MM.1S (cell line): ENCODE results near the gene OLFM3.

Source experiments
- DNase-seq: peaks from one replicate; pipeline ENCODE4 v3.0.0-alpha.2; 2015
- H2AFZ ChIP-seq: fragments of 300-600 bp; sonication (generic); 2 replicates; pipeline ENCODE4 v1.6.0; 2016; ENCODE audit warnings: antibody characterized with exemption, low read length
- H3F3A ChIP-seq: fragments of 300-600 bp; sonication (generic); 2 replicates; pipeline ENCODE4 v1.6.1; 2016; ENCODE audit warnings: mild to moderate bottlenecking, antibody characterized with exemption, low read length, moderate library complexity, mixed read lengths; ENCODE audit not compliant: insufficient read depth
- H3K27ac ChIP-seq: fragments of 300-600 bp; sonication (generic); 2 replicates; pipeline ENCODE4 v1.5.1; 2016; ENCODE audit warnings: mild to moderate bottlenecking, low read length
- H3K27me3 ChIP-seq: fragments of 300-600 bp; sonication (generic); replicated peaks from 2 replicates; pipeline ENCODE4 v1.6.0; 2016; ENCODE audit warnings: low read length; ENCODE audit not compliant: insufficient read depth
- H3K36me3 ChIP-seq: fragments of 300-600 bp; sonication (generic); replicated peaks from 2 replicates; pipeline ENCODE4 v1.6.1; 2016; ENCODE audit warnings: mild to moderate bottlenecking, low read length, mixed read lengths; ENCODE audit not compliant: insufficient read depth
- H3K4me1 ChIP-seq: fragments of 300-600 bp; sonication (generic); 2 replicates; pipeline ENCODE4 v1.6.1; 2016; ENCODE audit warnings: low read length, mixed read lengths
- H3K4me2 ChIP-seq: fragments of 300-600 bp; sonication (generic); 2 replicates; pipeline ENCODE4 v1.6.0; 2016; ENCODE audit warnings: low read depth, low read length
- H3K4me3 ChIP-seq: fragments of 300-600 bp; sonication (generic); 2 replicates; pipeline ENCODE4 v1.5.1; 2016; ENCODE audit warnings: low read length, mixed read lengths
- H3K79me2 ChIP-seq: fragments of 300-600 bp; sonication (generic); 2 replicates; pipeline ENCODE4 v1.6.1; 2016; ENCODE audit warnings: mixed run types, low read length, mixed read lengths
- H3K9ac ChIP-seq: fragments of 300-600 bp; sonication (generic); 2 replicates; pipeline ENCODE4 v1.6.1; 2016; ENCODE audit warnings: low read length, mixed read lengths
- H3K9me2 ChIP-seq: fragments of 300-600 bp; sonication (generic); replicated peaks from 2 replicates; pipeline ENCODE4 v1.6.1; 2016; ENCODE audit warnings: mild to moderate bottlenecking, low read length, mixed read lengths; ENCODE audit not compliant: insufficient read depth
- H3K9me3 ChIP-seq: fragments of 300-600 bp; sonication (generic); replicated peaks from 2 replicates; pipeline ENCODE4 v1.6.1; 2016; ENCODE audit warnings: mild to moderate bottlenecking, low read length, mixed read lengths; ENCODE audit not compliant: insufficient read depth
- H4K20me1 ChIP-seq: fragments of 300-600 bp; sonication (generic); 2 replicates; pipeline ENCODE4 v1.6.1; 2016; ENCODE audit warnings: mild to moderate bottlenecking, low read length, moderate library complexity, mixed read lengths; ENCODE audit not compliant: insufficient read depth
- EZH2 ChIP-seq: fragments of 300-600 bp; sonication (generic); optimal IDR thresholded peaks from 2 replicates; pipeline ENCODE3; 2017; ENCODE audit warnings: low read depth, mild to moderate bottlenecking, antibody characterized with exemption, low read length, mixed read lengths
- EZH2phosphoT487 ChIP-seq: fragments of 300-600 bp; sonication (generic); IDR thresholded peaks from 2 replicates; pipeline ENCODE4 v1.6.1; 2018; ENCODE audit warnings: antibody characterized with exemption, low read length
- TF ChIP-seq, protein P1 (sequence below): fragments of 300-600 bp; sonication (generic); IDR thresholded peaks from 2 replicates; pipeline ENCODE4 v1.5.1; 2016; ENCODE audit warnings: antibody characterized with exemption, low read length, mixed read lengths

OLFM3 gene

DNA sequence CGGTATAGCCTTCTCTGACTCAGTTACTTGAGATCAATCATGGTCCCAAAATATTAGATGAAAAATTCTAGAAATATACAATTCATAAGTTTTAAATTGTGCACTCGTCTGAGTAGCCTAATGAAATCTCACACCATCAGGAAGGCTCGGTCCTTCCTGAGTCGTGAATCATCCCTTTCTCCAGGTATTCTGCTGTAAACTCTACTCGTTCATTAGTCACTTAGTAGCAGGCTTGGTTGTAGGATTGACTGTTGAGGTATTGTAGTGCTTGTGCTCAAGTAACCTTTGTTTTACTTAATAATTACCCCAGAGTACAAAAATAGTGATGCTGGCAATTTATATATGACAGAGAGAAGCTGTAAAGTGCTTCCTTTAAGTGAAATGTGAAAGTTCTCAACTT, 238.7 kb downstream of the OLFM3 start:
- TF ChIP-seq, protein P1, sequence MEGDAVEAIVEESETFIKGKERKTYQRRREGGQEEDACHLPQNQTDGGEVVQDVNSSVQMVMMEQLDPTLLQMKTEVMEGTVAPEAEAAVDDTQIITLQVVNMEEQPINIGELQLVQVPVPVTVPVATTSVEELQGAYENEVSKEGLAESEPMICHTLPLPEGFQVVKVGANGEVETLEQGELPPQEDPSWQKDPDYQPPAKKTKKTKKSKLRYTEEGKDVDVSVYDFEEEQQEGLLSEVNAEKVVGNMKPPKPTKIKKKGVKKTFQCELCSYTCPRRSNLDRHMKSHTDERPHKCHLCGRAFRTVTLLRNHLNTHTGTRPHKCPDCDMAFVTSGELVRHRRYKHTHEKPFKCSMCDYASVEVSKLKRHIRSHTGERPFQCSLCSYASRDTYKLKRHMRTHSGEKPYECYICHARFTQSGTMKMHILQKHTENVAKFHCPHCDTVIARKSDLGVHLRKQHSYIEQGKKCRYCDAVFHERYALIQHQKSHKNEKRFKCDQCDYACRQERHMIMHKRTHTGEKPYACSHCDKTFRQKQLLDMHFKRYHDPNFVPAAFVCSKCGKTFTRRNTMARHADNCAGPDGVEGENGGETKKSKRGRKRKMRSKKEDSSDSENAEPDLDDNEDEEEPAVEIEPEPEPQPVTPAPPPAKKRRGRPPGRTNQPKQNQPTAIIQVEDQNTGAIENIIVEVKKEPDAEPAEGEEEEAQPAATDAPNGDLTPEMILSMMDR: no peak
- TF ChIP-seq EZH2phosphoT487 (no peak), EZH2 (no peak)
- no peak overlapping the region for H3K4me2 ChIP-seq
- H3K9ac ChIP-seq: no peak overlapping the region
- no peak overlapping the region for H3K27ac ChIP-seq
- DNase-seq: no peak
- no peaks in the 10 kb centered on the region for H3K4me1 ChIP-seq
- H3K36me3 ChIP-seq: no peaks in the 10 kb centered on the region
- H2AFZ ChIP-seq: no peak overlapping the region
- no peaks in the 10 kb centered on the region for H4K20me1 ChIP-seq
- H3K9me2 ChIP-seq: no peaks in the 10 kb centered on the region
- H3F3A ChIP-seq: no peaks in the 10 kb centered on the region
- no peak overlapping the region for H3K4me3 ChIP-seq
- H3K79me2 ChIP-seq: no peaks in the 10 kb centered on the region
- no peaks in the 10 kb centered on the region for H3K9me3 ChIP-seq
- H3K27me3 ChIP-seq: no peaks in the 10 kb centered on the region

DNA sequence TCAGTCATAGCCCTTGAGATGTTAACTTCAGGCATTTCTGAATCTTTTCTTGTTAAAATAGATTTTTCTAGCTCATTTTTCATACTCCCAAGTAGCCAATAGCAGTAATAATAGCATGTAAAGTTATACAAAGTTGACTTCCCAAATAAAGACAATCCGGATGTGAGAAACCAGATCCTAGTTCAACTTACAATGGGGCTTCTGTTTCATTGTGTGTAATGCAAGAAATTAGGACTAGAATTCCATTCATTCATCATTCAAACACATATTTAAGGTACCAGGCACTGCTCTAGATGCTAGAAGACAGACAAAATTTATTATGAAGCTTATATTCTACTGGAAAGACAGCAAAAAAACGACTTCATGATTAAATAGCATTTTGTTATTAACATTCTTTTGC, 240.3 kb downstream of the OLFM3 start:
- Histone ChIP-seq H3K9me3 (no peaks in the 10 kb centered on the region), H3K9me2 (no peaks in the 10 kb centered on the region)
- DNase-seq: no peak

More for the DNA sequence above, 240.3 kb downstream of the OLFM3 start:
- H3K36me3 ChIP-seq: no peaks in the 10 kb centered on the region
- H3F3A ChIP-seq: no peaks in the 10 kb centered on the region
- H3K4me3 ChIP-seq: no peak overlapping the region
- H4K20me1 ChIP-seq: no peaks in the 10 kb centered on the region
- H3K4me1 ChIP-seq: no peaks in the 10 kb centered on the region
- H3K79me2 ChIP-seq: no peaks in the 10 kb centered on the region
- TF ChIP-seq, protein P1: no peak
- TF ChIP-seq EZH2phosphoT487: no peak
- TF ChIP-seq EZH2: no peak
- no peaks in the 10 kb centered on the region for H3K27me3 ChIP-seq
- no peak overlapping the region for H3K27ac ChIP-seq
- no peak overlapping the region for H2AFZ ChIP-seq
- no peak overlapping the region for H3K4me2 ChIP-seq
- H3K9ac ChIP-seq: no peak overlapping the region
